GM23338 (cell line): ENCODE results near the gene S100A5. TPM values are rescaled to one million over a fixed set of nuclear protein-coding genes. Genes with fewer than 3 reads are reported as not detected.
A peak's percentile ranks its signal among the peaks of the same experiment; 100 is the strongest.

ENCODE experiments used
- ATAC-seq: fragments of 200-7000 bp; cut with Tn5 transposase; 3 replicates; pipeline ENCODE4 v1.9.1; 2020
- DNase-seq: peaks from one replicate; pipeline ENCODE4 v3.0.0-alpha.2; 2015; ENCODE audit warnings: low spot score
- H2AFZ ChIP-seq: fragments of 200-600 bp; sonication (generic); 2 replicates; pipeline ENCODE4 v1.8.0; 2016; ENCODE audit warnings: antibody characterized with exemption, mild to moderate bottlenecking, moderate library complexity
- H3F3A ChIP-seq: fragments of 200-600 bp; sonication (generic); replicated peaks from 2 replicates; pipeline ENCODE4 v1.8.0; 2017; ENCODE audit warnings: antibody characterized with exemption, mixed run types, low read depth
- H3K27ac ChIP-seq: fragments of 200-600 bp; sonication (generic); 2 replicates; pipeline ENCODE4 v1.6.1; 2016; ENCODE audit warnings: low read depth
- H3K27me3 ChIP-seq: fragments of 200-600 bp; sonication (generic); 2 replicates; pipeline ENCODE4 v1.8.0; 2016; ENCODE audit warnings: mild to moderate bottlenecking, mixed run types, moderate library complexity; ENCODE audit not compliant: insufficient read depth
- H3K36me3 ChIP-seq: fragments of 200-600 bp; sonication (generic); 2 replicates; pipeline ENCODE4 v1.8.0; 2016; ENCODE audit warnings: mild to moderate bottlenecking; ENCODE audit not compliant: insufficient read depth
- H3K4me1 ChIP-seq: fragments of 200-600 bp; sonication (generic); 2 replicates; pipeline ENCODE4 v1.8.0; 2016; ENCODE audit warnings: mild to moderate bottlenecking, moderate library complexity; ENCODE audit not compliant: insufficient read depth
- H3K4me2 ChIP-seq: fragments of 200-600 bp; sonication (generic); 2 replicates; pipeline ENCODE4 v1.7.1; 2017; ENCODE audit warnings: mixed run types
- H3K4me3 ChIP-seq: fragments of 200-600 bp; sonication (generic); 2 replicates; pipeline ENCODE4 v1.6.1; 2016; ENCODE audit warnings: mixed run types
- H3K79me2 ChIP-seq: fragments of 200-600 bp; sonication (generic); replicated peaks from 2 replicates; pipeline ENCODE4 v1.8.0; 2017; ENCODE audit warnings: mild to moderate bottlenecking; ENCODE audit not compliant: insufficient read depth
- H3K9me2 ChIP-seq: fragments of 200-600 bp; sonication (generic); 2 replicates; pipeline ENCODE4 v1.8.0; 2017; ENCODE audit not compliant: insufficient read depth
- H4K20me1 ChIP-seq: fragments of 200-600 bp; sonication (generic); replicated peaks from 2 replicates; pipeline ENCODE4 v1.8.0; 2017; ENCODE audit warnings: mild to moderate bottlenecking; ENCODE audit not compliant: insufficient read depth
- H3K27ac Mint-ChIP-seq: 2 replicates; pipeline ENCODE4 v1.8.0; 2020; ENCODE audit warnings: inconsistent platforms, mild to moderate bottlenecking, moderate library complexity, mixed read lengths
- H3K27me3 Mint-ChIP-seq: 3 replicates; pipeline ENCODE4 v1.8.0; 2022; ENCODE audit warnings: low read depth, mild to moderate bottlenecking, moderate library complexity, mixed read lengths, inconsistent platforms; ENCODE audit not compliant: insufficient read depth, poor library complexity
- H3K36me3 Mint-ChIP-seq: 3 replicates; pipeline ENCODE4 v1.8.0; 2021; ENCODE audit warnings: low read depth, mild to moderate bottlenecking, inconsistent platforms, moderate library complexity, mixed read lengths
- H3K4me1 Mint-ChIP-seq: 3 replicates; pipeline ENCODE4 v1.8.0; 2020; ENCODE audit warnings: mild to moderate bottlenecking, inconsistent platforms, mixed read lengths
- H3K4me3 Mint-ChIP-seq: 3 replicates; pipeline ENCODE4 v1.8.0; 2021; ENCODE audit warnings: moderate library complexity, mild to moderate bottlenecking, inconsistent platforms, mixed read lengths
- H3K9me3 Mint-ChIP-seq: 3 replicates; pipeline ENCODE4 v1.8.0; 2020; ENCODE audit warnings: moderate library complexity, mild to moderate bottlenecking, inconsistent platforms, mixed read lengths
- CREB1 ChIP-seq: fragments of 250-450 bp; sonication (Bioruptor Pico); IDR thresholded peaks from 2 replicates; pipeline ENCODE4 v1.5.0; 2020; ENCODE audit warnings: low read depth, mild to moderate bottlenecking, moderate library complexity
- ETS1 ChIP-seq: IDR thresholded peaks from 2 replicates; pipeline ENCODE4 v1.6.1; 2016; ENCODE audit warnings: antibody characterized with exemption
- EZH2 ChIP-seq: fragments of 200-600 bp; sonication (generic); IDR thresholded peaks from one replicate; pipeline ENCODE4 v1.8.0; 2017; ENCODE audit warnings: antibody characterized with exemption, mild to moderate bottlenecking, low read depth; ENCODE audit not compliant: unreplicated experiment
- EZH2phosphoT487 ChIP-seq: fragments of 200-600 bp; sonication (generic); IDR thresholded peaks from one replicate; pipeline ENCODE4 v1.8.1; 2018; ENCODE audit warnings: antibody characterized with exemption; ENCODE audit not compliant: unreplicated experiment
- JUNB ChIP-seq: IDR thresholded peaks from one replicate; pipeline ENCODE4 v1.6.1; 2016; ENCODE audit warnings: antibody characterized with exemption; ENCODE audit not compliant: unreplicated experiment
- NANOG ChIP-seq: IDR thresholded peaks from 2 replicates; pipeline ENCODE4 v1.6.1; 2016; ENCODE audit warnings: antibody characterized with exemption, borderline replicate concordance
- POLR2AphosphoS5 ChIP-seq: IDR thresholded peaks from 2 replicates; pipeline ENCODE4 v1.6.1; 2016; ENCODE audit warnings: antibody characterized with exemption, low read depth
- REST ChIP-seq: IDR thresholded peaks from one replicate; pipeline ENCODE4 v1.6.1; 2018; ENCODE audit warnings: antibody characterized with exemption; ENCODE audit not compliant: unreplicated experiment
- STAT1 ChIP-seq: IDR thresholded peaks from one replicate; pipeline ENCODE4 v1.6.1; 2016; ENCODE audit warnings: antibody characterized with exemption; ENCODE audit not compliant: unreplicated experiment
- ZNF114 ChIP-seq: fragments of 250-450 bp; sonication (Bioruptor Pico); IDR thresholded peaks from 2 replicates; pipeline ENCODE4 v1.5.0; 2020; ENCODE audit warnings: mild to moderate bottlenecking, moderate library complexity
- ZNF331 ChIP-seq: fragments of 250-450 bp; sonication (Bioruptor Pico); IDR thresholded peaks from 2 replicates; pipeline ENCODE4 v1.5.0; 2020; ENCODE audit warnings: low read depth, mild to moderate bottlenecking, moderate library complexity
- polyA plus RNA-seq: library from polyadenylated mRNA; unstranded; fragments of >200 nt; fragmentation: Nextera tagmentation; extraction: Ambion mirVana; gene quantifications from 2 replicates; pipeline ENCODE4 v1.2.1, GENCODE V29; 2016
- total RNA-seq: library from RNA; depleted of rRNA; stranded (reverse); fragments of >200 nt; shearing (Covaris generic); gene quantifications from 2 replicates; pipeline ENCODE4 v1.2.3, GENCODE V29; 2014
- TF ChIP-seq, protein P1 (sequence below): fragments of 250-450 bp; sonication (Bioruptor Pico); IDR thresholded peaks from 2 replicates; pipeline ENCODE4 v1.5.0; 2020; ENCODE audit warnings: mild to moderate bottlenecking, moderate library complexity
- TF ChIP-seq, protein P2 (sequence below), 2 experiments: fragments of 200-600 bp in 1 of 2; sonication (generic) in 1 of 2; conservative IDR thresholded peaks; 2 replicates each; pipeline versions ENCODE4 v1.5.1 to v1.6.1; 2016 to 2017; ENCODE audit warnings: antibody characterized with exemption in 2 of 2, low read depth in 2 of 2, mild to moderate bottlenecking in 2 of 2, moderate library complexity in 1 of 2

Gene S100A5
- total and polyA plus RNA-seq, 2 experiments from 2014 or later, result 0.47 TPM; not detected in 1

- Histone ChIP-seq H3K79me2 (no peaks in the 10 kb centered on the region), H3K9me2 (no peaks in the 10 kb centered on the region), H3K4me1 (peaks cover 18% of the 10 kb centered on the region), H3K4me2 (no peak within 1 kb of the TSS), H3K36me3 (no peaks in the 10 kb centered on the region), H3K27ac (no peak within 1 kb of the TSS), H4K20me1 (no peaks in the 10 kb centered on the region), H3F3A (no peaks in the 10 kb centered on the region), H3K27me3 (no peaks in the 10 kb centered on the region), H3K4me3 (no peak within 1 kb of the TSS), H2AFZ (peak within 1 kb of the TSS; percentile 66; the same call in 1 of the 2 replicates)
- no peak within 1 kb of the TSS for H3K4me3 Mint-ChIP-seq
- H3K36me3 Mint-ChIP-seq, result no peaks in the 10 kb centered on the region
- H3K4me1 Mint-ChIP-seq, result peaks cover 66% of the 10 kb centered on the region
- DNase-seq (no peak), ATAC-seq (no peak)
- no peaks in the 10 kb centered on the region for H3K9me3 Mint-ChIP-seq
- no peak for TF ChIP-seq ETS1
- TF ChIP-seq CREB1 (CRISPR knock-in tag), result no peak
- TF ChIP-seq, protein P1, sequence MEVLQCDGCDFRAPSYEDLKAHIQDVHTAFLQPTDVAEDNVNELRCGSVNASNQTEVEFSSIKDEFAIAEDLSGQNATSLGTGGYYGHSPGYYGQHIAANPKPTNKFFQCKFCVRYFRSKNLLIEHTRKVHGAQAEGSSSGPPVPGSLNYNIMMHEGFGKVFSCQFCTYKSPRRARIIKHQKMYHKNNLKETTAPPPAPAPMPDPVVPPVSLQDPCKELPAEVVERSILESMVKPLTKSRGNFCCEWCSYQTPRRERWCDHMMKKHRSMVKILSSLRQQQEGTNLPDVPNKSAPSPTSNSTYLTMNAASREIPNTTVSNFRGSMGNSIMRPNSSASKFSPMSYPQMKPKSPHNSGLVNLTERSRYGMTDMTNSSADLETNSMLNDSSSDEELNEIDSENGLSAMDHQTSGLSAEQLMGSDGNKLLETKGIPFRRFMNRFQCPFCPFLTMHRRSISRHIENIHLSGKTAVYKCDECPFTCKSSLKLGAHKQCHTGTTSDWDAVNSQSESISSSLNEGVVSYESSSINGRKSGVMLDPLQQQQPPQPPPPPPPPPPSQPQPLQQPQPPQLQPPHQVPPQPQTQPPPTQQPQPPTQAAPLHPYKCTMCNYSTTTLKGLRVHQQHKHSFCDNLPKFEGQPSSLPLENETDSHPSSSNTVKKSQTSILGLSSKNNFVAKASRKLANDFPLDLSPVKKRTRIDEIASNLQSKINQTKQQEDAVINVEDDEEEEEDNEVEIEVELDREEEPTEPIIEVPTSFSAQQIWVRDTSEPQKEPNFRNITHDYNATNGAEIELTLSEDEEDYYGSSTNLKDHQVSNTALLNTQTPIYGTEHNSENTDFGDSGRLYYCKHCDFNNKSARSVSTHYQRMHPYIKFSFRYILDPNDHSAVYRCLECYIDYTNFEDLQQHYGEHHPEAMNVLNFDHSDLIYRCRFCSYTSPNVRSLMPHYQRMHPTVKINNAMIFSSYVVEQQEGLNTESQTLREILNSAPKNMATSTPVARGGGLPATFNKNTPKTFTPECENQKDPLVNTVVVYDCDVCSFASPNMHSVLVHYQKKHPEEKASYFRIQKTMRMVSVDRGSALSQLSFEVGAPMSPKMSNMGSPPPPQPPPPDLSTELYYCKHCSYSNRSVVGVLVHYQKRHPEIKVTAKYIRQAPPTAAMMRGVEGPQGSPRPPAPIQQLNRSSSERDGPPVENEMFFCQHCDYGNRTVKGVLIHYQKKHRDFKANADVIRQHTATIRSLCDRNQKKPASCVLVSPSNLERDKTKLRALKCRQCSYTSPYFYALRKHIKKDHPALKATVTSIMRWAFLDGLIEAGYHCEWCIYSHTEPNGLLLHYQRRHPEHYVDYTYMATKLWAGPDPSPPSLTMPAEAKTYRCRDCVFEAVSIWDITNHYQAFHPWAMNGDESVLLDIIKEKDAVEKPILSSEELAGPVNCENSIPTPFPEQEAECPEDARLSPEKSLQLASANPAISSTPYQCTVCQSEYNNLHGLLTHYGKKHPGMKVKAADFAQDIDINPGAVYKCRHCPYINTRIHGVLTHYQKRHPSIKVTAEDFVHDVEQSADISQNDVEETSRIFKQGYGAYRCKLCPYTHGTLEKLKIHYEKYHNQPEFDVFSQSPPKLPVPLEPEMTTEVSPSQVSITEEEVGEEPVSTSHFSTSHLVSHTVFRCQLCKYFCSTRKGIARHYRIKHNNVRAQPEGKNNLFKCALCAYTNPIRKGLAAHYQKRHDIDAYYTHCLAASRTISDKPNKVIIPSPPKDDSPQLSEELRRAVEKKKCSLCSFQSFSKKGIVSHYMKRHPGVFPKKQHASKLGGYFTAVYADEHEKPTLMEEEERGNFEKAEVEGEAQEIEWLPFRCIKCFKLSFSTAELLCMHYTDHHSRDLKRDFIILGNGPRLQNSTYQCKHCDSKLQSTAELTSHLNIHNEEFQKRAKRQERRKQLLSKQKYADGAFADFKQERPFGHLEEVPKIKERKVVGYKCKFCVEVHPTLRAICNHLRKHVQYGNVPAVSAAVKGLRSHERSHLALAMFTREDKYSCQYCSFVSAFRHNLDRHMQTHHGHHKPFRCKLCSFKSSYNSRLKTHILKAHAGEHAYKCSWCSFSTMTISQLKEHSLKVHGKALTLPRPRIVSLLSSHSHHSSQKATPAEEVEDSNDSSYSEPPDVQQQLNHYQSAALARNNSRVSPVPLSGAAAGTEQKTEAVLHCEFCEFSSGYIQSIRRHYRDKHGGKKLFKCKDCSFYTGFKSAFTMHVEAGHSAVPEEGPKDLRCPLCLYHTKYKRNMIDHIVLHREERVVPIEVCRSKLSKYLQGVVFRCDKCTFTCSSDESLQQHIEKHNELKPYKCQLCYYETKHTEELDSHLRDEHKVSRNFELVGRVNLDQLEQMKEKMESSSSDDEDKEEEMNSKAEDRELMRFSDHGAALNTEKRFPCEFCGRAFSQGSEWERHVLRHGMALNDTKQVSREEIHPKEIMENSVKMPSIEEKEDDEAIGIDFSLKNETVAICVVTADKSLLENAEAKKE (CRISPR knock-in tag), result no peak
- no peak for TF ChIP-seq EZH2phosphoT487
- no peak for TF ChIP-seq STAT1
- TF ChIP-seq ZNF114 (CRISPR knock-in tag), result no peak
- TF ChIP-seq NANOG, result no peak
- no peak for TF ChIP-seq JUNB
- no peak for TF ChIP-seq REST
- TF ChIP-seq ZNF331 (CRISPR knock-in tag), result no peak
- TF ChIP-seq, protein P2, sequence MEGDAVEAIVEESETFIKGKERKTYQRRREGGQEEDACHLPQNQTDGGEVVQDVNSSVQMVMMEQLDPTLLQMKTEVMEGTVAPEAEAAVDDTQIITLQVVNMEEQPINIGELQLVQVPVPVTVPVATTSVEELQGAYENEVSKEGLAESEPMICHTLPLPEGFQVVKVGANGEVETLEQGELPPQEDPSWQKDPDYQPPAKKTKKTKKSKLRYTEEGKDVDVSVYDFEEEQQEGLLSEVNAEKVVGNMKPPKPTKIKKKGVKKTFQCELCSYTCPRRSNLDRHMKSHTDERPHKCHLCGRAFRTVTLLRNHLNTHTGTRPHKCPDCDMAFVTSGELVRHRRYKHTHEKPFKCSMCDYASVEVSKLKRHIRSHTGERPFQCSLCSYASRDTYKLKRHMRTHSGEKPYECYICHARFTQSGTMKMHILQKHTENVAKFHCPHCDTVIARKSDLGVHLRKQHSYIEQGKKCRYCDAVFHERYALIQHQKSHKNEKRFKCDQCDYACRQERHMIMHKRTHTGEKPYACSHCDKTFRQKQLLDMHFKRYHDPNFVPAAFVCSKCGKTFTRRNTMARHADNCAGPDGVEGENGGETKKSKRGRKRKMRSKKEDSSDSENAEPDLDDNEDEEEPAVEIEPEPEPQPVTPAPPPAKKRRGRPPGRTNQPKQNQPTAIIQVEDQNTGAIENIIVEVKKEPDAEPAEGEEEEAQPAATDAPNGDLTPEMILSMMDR (conservative IDR thresholded peaks at IDR 0.05; ENCODE audit: low read depth in 2 of 2), result no peak
- TF ChIP-seq POLR2AphosphoS5, result no peak
- no peak for TF ChIP-seq EZH2
- peaks cover 24% of the 10 kb centered on the region for H3K27me3 Mint-ChIP-seq
- H3K27ac Mint-ChIP-seq, result no peak within 1 kb of the TSS
These were observed 8.3 kb upstream of the S100A5 start, which contains the start of gene S100A3 for GRCh38 chr1:153548722-153549688. TSS of gene S100A3 (minus strand) at chr1:153549258. CDS start at chr1:153548485, 773 bp downstream.
